IPS-NIHi11 (cell line): ENCODE data around the gene SLBP.

Source experiments
- DNase-seq: peaks from one replicate; pipeline ENCODE4 v3.0.0; 2012; ENCODE audit warnings: mixed read lengths, low spot score

SLBP gene

DNA sequence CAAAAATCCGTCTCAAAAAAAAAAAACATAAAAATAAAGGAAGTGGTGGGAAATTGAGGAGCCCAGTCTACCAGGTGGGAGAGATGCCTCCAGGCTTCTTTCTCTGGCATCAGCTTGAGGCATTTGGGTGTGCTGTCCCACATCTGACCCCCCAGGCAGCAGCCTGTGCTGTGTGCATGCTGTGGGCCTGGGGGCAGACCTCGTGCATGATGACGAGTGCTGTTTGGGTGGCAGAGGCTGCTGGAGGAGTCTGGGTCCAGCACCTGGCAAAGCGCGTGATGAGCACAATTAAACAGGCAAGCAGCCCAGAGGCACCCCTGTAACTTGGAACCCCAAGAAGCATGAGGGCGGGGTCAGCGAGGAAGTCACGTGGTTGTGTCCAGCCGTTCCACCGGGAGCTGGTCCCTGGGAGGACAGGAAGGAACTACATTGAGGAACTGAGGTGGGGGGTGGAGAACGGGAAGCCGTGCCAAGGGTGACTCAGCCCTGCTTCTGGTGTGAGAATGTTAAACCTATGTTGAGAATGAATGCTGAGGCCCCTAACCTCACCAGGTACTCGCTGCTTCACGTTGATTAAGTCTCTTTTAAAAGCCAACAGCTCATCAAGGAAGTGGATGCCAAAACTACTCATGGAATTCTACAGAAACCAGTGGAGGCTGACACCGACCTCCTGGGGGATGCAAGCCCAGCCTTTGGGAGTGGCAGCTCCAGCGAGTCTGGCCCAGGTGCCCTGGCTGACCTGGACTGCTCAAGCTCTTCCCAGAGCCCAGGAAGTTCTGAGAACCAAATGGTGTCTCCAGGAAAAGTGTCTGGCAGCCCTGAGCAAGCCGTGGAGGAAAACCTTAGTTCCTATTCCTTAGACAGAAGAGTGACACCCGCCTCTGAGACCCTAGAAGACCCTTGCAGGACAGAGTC lies 15.3 kb upstream of the SLBP start:
- DNase-seq: no peak

DNA sequence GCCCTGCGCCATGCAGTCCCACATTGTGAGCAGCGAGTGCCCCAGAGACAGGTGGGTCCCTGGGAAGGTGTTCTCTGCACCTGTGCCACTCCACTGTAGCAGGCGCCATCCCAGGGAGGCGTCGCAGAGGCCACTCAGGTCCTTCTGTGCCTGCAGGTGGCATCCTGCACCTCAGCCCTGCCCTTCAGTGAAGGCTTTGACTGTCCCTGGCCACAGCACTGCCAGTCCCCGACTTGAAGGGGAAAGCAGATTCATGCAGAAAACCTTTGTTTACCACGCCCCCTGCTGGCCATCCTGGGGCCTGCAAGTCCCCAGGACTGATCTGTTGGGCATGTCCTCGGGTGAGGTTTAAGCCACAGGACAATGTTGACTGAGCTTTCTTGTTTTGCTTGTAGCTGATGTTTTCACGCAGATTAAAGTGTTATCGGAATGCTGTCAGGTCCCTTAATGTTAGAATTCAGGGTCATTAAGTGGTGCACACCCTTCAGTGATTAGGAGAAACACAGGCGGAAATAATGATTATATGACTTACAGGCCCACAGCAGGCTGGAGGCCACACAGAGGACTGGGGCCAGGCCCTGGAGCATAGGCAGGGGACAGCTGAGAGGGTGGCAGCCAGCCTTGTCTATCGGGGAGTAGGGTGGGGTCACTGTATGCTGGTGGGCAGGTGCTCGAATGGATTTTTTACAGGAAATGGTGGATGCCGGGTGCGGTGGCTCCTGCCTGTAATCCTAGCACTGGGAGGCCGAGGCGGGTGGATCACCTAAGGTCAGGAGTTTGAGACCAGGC lies 14.2 kb upstream of the SLBP start:
- peak; percentile 81 for DNase-seq

DNA sequence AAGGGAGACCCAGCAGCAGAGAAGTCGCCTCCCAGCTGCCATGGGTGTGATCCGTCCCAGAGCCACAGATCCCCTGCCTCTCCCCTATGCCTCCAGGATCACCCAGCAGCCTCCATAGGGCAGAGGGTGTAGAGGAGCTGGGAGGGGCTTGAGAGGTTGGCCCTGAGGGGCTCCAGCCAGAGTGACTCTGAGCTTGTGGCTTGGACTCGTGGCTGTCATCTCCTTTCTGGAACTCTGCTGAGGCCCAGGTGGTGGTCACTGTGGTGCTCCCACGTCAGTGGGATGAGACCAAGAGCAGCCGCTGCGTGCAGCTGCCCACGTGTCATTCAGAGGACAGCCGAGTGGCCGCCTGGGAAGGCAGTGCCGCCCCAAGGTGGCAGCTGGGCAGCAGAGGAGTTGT lies 13.4 kb upstream of the SLBP start:
- DNase-seq: no peak

DNA sequence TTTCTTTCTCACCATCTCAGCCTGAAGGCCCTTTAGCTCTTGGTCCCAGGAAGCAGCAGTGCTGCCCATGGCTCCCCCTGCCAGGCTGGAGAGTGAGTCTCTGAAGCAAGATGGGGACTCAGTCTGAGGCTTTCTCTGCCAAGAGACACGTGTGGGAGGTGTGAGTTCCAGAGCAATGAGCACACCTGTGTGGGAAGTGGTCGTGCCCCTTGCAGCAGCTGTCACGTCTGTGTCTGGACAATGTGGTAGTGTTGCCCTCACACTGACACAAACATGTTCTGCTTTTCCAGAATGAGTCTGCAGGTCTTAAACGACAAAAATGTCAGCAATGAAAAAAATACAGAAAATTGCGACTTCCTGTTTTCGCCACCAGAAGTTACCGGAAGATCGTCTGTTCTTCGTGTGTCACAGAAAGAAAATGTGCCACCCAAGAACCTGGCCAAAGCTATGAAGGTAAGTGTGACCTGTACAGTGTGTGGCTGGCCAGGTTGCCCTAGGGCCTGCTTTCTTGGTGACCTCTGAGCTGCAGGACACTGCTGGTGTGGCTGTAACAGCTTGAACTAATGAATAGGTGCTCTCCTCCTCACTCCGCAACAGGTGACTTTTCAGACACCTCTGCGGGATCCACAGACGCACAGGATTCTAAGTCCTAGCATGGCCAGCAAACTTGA lies 11.1 kb upstream of the SLBP start:
- no peak for DNase-seq

DNA sequence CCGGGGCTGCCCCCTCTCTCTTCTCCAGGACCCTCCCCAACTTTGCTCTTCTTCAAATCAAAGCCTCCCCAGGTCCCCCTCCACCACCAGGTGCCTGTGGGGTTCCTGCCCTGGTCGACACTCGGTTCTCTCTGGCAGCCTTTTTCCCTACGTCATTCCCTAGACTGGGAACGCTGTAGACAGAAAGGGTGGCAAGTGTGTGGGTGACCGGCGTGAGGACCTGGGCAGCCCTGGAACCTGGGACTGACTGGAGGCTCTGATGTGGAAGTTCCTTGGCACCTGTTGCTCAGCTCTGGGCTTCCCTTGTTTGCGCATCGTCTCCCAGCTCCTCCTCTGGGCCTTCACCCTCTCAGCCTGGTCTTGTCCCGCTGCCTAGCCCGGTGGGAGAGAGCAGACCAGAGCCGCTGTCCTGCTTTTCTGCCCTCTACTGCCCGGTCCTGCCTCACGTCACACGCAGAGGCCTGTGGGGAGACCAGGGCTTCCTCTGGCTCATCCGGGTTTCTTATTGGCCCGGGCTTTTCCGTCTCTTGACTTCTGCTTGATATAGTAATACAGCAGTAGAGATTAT lies 10.5 kb upstream of the SLBP start:
- DNase-seq: no peak

DNA sequence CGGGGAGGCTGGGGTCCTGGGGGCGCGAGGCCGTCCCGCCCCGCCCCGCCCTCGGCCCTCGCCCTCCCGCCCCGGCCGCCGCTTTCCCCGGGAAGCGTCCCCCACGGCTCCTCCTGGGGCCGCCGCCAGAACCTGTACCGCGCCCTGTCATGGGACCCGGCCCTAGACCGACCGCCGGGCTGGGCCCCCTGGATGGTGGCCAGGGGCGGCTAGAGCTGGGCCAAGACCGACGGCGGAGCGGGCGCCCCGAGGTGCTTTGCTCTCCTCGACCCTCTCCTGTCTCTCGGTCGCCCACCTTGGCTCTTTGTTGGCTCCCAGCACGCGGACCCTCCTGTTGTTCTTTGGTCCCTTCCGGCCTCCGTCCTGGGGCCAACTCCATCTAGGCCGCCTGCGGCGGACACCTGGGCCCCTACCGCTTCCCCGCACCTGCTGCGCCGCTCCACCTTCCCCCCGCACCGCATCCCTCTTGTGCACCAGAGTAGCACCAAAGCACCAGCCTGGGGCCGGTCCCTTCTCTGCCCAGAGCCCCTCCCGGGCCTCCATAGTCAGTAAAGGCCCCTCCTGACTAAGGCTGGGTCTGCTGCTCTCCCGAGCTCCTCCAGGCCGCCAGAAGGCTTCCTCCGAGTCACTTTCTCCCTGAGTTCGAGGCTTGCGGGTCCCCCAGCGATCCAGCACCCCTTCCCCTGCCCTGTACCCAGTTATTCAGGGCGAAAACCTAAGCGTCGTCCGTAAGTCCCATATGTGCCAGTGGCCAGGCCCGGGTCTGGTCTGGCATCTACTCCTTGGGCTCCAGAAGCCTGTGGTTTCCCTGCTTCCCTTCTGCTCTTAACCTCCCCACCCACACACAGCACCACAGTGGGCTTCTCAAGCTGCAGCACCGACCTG lies 9.8 kb upstream of the SLBP start:
- no peak for DNase-seq

DNA sequence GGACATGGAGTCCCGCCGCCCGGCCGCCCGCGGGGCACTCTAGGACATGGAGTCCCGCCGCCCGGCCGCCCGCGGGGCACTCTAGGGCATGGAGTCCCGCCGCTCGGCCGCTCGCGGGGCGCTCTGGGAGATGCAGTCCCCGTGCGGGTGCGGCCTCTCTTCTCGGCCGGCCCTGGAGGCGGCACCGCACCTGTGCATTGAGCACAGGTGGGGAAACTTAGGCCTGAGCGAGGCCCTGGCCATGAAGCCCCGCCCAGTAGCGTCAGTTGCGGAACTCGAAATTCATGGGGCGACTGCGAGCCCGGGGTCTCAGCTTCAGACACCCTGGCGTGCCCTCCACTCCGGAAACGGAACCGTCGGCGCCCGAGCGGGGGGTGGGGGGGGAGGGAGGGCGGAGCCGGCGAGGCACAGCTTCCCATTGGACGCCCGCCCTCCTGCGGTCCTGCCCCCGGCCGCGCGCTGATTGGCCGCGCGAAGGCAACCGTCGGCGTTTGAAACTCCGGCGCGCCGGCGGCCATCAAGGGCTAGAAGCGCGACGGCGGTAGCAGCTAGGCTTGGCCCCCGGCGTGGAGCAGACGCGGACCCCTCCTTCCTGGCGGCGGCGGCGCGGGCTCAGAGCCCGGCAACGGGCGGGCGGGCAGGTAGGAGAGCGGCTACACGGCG lies 9.0 kb upstream of the SLBP start, which contains the start of the genes TACC3 and TMEM129:
TSS of gene TACC3 (plus strand) at position 519 of the 663 bp plus-strand sequence. CDS start 1,901 bp downstream, outside the sequence.
TSS of gene TMEM129 (minus strand) at position 321 of the 663 bp plus-strand sequence. CDS start 486 bp downstream, outside the sequence.
- peak; percentile 98 for DNase-seq

DNA sequence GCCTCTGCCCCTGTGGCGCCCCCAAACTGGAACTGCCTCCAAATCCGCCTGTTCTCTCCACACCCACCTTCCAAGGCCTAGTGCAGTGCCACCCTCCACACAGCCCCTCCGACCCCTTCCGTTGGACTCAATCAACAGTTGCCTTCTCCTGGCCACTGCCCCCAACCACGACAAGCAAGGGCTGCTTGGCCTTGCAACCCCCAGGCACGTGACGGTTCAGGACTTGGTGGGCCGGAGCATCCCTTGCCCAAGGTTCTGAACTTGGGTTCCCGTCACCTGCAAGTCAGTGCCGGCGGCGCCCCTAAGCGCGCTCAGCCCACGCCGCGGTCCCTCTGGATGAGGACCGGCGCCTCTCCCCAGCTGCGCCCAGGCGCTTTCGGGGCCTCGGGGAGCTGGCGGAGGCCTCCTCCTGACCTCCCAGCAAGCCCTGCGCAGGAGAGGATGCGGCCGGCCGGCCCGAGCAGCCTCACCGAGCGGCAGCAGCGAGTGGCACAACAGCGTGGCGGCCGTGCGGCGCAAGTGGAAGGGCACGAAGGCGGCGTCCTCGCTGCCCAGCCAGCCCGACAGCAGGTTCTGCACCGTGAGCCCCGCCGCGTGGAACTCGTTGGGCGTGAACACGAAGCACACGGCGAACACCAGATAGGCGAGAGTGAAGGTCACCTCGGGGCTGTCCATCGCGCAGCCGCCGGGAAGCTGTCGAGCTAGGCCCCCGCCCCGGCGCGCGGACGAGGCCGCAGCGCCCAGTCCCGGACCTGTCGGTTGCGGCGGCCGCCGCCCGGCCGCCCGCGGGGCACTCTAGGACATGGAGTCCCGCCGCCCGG lies 8.3 kb upstream of the SLBP start:
- peak; percentile 71 for DNase-seq

DNA sequence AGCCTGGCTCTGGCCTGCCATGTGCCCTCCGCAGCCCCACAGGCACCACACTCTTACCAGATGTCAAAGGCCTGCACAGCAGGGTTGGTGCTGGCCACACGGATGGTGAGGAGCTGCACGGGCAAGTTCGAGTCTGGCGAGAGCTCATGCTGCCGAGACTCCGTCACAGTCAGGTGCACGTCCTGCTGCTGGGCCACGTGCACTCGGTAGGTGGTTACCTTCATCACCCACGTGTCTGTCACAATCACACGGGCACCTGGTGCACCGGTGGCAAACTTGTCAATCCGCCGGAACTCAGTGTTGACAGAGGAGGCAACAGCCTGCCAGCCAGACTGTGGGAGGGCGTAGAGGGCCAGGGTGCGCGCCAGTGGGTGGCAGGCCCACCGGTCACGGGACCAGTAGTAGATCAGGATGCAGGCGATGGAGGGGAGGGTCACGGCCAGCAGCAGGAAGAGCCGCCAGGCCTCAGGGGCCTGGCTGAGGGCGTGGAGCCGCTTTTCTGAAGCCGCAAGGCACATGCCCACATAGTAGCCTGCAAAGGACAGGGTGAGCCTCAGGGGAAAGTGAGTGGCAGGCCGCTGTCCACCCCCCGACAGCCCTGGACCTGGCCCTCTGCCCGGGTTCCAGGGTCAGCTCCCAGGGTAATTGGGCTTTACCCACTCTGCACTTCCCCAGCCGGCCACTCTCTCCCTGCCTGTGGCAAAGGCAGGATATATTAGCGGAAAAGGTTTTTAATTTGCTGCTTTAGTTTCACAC lies 6.2 kb upstream of the SLBP start:
- DNase-seq: no peak

DNA sequence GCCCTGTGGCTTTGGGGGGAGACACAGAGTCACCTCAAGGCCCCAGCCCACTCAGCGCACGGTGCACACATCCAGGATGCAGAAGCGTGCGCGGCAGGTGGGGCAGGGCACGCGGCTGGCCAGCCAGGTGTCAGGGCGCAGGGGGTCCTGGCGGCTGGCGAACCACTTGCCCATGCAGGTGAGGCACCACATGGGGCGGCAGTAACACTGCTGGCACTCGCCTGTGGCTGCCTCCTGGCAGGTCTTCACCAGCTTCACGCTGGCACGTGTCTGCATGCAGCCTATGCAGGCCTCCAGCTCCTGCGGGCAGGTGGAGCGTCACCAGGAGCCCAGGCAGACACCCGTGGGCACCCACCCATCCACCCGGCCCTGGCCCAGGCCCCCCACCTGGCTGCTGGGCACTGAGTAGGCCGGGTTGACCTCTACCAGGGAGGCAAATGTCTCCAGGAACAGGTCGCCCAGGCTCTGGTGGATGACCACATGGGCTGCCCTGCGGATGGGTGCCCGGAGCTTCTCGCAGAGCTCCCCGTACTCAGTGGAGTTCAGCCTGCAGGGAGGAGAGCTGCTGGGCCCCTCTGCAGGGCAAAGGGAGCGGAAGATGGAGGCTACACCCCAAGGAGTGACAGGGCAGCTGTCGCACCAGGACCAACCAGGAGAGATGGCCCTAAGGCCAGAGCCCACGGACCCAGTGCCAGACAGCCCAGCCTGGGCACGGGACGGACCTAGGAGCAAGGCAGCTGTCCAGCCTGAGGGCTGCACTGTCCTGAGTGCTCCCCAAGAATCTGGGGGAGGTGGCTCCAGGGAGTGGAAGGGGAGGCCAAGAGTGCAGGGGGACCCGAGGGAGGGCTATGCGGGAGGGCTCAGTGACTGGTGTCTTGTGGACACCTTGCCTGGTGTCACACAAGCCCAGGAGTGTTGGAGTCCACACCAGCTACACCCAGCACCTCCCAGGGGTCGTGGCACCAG lies 5.3 kb upstream of the SLBP start:
- DNase-seq: no peak

DNA sequence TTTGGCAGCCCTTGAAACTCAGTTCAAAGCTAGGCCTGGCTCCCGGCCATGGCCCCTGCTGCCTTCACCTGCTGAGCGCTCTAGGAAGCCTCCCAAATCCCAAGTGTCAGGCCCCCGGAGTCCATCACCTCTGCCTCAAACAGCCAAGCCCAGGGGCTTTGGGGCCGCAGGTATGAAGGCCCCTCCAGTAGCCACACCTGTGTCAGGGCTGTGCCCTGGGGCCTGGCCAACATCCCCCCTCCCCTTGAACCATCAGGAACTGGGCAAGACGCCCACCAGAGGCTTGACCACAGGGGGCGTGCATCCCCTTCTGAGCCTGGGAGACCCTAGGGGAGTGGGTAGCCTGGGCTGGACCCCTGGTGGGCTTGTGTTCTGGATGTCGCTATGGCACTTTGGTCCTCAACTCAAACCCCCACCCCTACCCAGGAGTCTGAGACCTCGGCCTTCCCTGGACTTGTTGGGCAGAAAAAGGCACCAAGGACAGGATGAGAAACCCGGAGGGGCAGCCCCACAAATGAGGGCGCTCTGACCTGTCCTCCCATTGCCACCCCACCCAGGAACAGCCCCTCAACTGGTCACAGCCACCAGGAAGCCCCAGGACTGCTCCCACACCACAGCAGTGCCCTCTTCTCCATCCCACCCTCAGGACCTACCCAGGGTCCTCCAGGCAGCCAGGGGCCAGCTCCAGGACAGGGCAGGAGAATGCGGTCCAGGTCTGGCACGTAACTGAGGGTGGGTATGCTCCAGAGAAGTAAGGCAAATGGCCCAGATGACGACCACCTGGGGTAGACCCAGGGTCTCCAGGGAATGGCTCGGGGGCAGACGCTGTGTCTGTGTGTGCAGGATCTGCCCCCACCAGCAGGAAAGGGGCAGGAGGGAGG lies 4.2 kb upstream of the SLBP start:
- DNase-seq: no peak

DNA sequence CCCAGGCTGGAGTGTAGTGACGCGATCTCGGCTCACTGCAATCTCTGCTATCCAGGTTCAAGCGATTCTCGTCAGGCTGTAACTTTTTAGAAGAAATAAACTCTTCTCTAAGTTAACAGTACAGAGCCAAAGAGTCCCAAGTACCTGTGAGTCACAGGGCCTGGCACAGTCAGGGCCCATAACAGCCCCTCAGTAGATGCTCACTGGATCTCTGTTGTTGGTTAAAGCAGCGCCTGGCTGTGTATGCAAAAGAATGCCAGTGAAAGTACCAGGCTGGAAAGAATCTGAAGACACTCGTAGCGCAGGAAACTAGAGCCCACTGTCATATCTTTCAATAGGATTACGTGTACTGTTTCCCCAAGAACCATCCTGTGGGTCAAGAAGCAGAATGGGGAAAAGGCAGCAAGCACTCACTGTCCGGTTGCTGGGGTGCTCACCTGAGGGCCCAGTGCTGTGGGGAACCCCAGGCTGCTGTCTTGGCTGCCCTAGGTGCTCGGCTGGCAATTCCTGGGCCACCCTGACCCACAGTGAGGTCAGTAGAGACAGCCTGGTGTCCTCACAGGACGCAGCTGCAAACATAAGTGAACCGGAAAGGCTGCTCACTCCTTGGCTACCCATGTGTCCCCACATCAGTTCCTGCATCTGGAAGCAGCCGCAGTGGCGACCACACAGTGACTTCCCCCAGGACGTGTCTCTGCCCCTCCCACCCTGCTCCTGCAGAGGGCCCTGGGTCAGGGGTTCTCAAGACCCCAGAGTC lies 3.1 kb upstream of the SLBP start:
- no peak for DNase-seq

DNA sequence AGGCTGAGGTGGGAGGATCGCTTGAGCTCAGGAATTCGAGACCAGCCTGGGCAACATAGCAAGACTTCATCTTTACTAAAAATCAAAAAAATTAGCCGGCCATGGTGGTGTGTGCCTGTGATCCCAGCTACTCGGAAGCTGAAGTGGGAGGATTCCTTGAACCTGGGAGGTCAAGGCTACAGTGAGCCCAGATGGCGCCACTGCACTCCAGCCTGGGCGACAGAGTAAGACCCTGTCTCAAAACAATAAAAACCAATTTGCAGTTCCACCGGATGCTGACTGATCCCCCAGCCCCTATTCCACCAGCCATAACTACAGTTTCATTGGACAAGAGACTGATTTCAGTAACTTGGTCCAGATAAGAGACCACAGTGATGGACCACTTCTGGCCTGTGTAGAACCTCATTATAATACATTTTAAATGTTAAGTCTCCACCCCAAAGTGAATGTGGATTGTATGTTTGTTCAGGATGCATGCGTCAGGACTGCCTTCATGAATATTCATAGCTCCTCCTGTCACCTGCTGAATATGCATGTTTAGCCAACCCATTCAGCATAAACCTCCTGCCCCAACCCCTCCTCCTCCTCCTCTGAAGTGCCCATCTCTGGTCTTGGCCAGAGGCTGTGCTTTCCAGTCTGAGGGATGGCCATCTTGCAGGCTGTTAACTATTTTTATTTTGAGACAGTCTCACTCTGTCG lies 2.3 kb upstream of the SLBP start:
- DNase-seq: no peak

DNA sequence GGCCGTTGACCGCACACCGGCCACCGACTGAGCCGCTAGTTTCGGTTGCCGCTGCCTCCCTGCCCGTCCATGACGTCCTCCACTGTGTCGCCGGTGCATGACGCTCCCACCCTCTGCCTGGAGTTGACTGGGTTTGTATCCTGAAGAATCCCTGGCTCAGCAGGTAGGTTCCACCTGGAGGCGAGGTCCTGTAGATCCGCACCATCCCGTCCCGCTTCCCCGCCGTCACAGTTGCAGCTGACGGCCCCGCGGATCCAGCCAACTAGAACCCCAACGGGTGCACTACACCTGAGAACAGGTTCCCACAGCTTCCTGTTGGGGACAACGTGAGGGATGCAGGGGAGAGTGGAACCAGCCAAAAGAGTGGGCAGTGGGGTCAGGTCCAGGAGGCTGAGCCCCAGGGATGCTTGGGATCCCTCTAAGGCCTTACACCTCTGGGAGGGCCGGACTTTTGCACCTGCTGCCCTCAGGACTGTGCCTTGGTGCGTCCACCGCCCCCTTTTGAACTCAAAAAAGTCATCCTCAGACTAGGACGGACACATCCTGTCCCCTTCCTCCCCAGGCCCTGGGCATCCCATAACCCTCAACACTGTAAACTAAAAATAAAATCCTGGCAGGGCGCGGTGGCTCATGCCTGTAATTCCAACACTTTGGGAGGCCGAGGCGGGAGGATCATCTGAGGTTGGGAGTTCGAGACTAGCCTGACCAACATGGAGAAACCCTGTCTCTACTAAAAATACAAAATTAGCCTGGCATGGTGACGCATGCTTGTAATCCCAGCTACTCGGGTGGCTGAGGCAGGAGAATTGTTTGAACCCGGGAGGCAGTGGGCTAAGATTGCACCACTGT lies 1.1 kb upstream of the SLBP start:
- peak; percentile 60 for DNase-seq
